Transverse colon (tissue), 4 donors: ENCODE data around the gene DCST2. TPM values are rescaled to one million over a fixed set of nuclear protein-coding genes. Genes with fewer than 3 reads are reported as not detected.

Experiments used
- DNase-seq: peaks from one replicate; pipeline ENCODE4 v3.0.0-alpha.2; 2019
- H3K27ac ChIP-seq, 4 donors: fragments of 200-600 bp; sonication (generic); 2 replicates each; pipeline ENCODE4 v1.5.1; 2016 to 2018; ENCODE audit warnings: inconsistent platforms in 4 of 4
- H3K27me3 ChIP-seq: fragments of 200-600 bp; sonication (generic); 2 replicates; pipeline ENCODE4 v1.5.1; 2017; ENCODE audit warnings: inconsistent platforms
- H3K36me3 ChIP-seq, 4 donors: fragments of 200-600 bp; sonication (generic); 2 replicates each; pipeline ENCODE4 v1.5.1; 2017 to 2019; ENCODE audit warnings: inconsistent platforms in 4 of 4
- H3K4me1 ChIP-seq, 4 donors: fragments of 200-600 bp; sonication (generic); 2 replicates each; pipeline ENCODE4 v1.5.1; 2017 to 2020; ENCODE audit warnings: inconsistent platforms in 4 of 4
- H3K4me3 ChIP-seq, 4 donors: fragments of 200-600 bp; sonication (generic); 1 replicate in 1 of 4; 2 replicates in 3 of 4; pipeline versions ENCODE4 v1.5.1 to v1.6.1; 2017 to 2019; ENCODE audit warnings: inconsistent platforms in 4 of 4
- H3K9me3 ChIP-seq, 2 donors: fragments of 200-600 bp; sonication (generic); 2 replicates each; pipeline ENCODE4 v1.5.1; 2017 to 2019; ENCODE audit warnings: inconsistent platforms in 2 of 2
- EP300 ChIP-seq: sonication (generic); formaldehyde crosslinking; IDR thresholded peaks from one replicate; pipeline ENCODE4 v1.6.1; 2017; ENCODE audit warnings: antibody characterized with exemption, low read depth
- POLR2A ChIP-seq: fragments of 450-650 bp; IDR thresholded peaks from one replicate; pipeline ENCODE4 v1.6.1; 2016; ENCODE audit warnings: antibody characterized with exemption, mild to moderate bottlenecking, moderate library complexity
- POLR2AphosphoS5 ChIP-seq, 3 donors: sonication (generic); formaldehyde crosslinking; IDR thresholded peaks; one replicate each; pipeline ENCODE4 v1.6.1; 2016; ENCODE audit warnings: antibody characterized with exemption in 3 of 3
- WGBS, 2 donors: methylation state at CpG; one replicate each; pipeline ENCODE4 v1.1.5; 2018; ENCODE audit warnings: low coverage in 1 of 2; 5-methylcytosine and 5-hydroxymethylcytosine counted together
- in situ Hi-C, 4 donors: fragments of 200-750 bp; cut with MboI; loops; one replicate each; pipeline versions ENCODE4 v1.15.0 to v1.15.1; 2017; ENCODE audit warnings: low sequenced_read_pairs in 3 of 4, low pct_ligation_motif_present in 1 of 4, low pct_unique_long_range_greater_than_20kb in 1 of 4
- intact Hi-C: fragments of 100-400 bp; cut with DNase I; formaldehyde crosslinking; loops from one replicate; pipeline ENCODE4 v1.15.1; 2023; ENCODE audit warnings: low total_unique reads
- total RNA-seq, 4 donors: library from RNA; depleted of rRNA; stranded (reverse); fragments of >200 nt; gene quantifications; one replicate each; pipeline ENCODE4 v1.1.0, GENCODE V29; 2016
- TF ChIP-seq, protein P1 (sequence below), 5 experiments: fragments of 200-600 bp in 3 of 5; fragments of 450-650 bp in 2 of 5; sonication (generic) in 3 of 5; IDR thresholded peaks; 1 replicate in 2 of 5; 2 replicates in 3 of 5; pipeline ENCODE4 v1.5.1; 2016 to 2017; ENCODE audit warnings: antibody characterized with exemption in 5 of 5, inconsistent platforms in 3 of 5, mild to moderate bottlenecking in 2 of 5, moderate library complexity in 1 of 5

DCST2 gene
- total RNA-seq, 4 donors from 2014 or later, result 1.9 to 4.6 (median 4.5) TPM; not detected in 1

DNA sequence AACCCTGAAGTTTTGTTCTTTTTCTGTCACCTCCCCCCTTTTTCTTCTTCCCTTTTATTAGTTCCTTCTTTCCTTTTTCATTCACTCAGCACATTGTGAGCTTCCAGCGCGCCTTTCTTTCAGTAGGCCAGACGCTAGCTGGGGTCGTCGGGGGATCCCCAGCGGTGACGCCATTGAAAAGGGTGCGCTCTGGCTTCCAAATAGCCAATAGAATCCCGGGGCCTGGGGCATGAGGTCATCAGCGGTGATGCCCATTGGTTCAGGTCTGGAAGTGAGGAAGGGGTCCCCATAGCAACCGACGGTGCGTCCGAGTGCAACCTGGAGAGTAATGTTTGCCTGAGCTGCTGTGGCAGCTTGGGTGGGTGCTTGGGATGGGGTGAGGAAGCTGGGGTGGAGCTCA lies 38.1 kb upstream of the DCST2 start:
- in situ Hi-C loops (loop anchor here in 3 of 4 donors (25.0 kb wide), 1 partner anchor 109 kb away; the partner anchor contains the start of genes CKS1B (in 3 of the 3), PBXIP1 (in 3 of the 3), PYGO2 (in 3 of the 3) and SHC1 (in 3 of the 3)), intact Hi-C loops (no loop called here)
- peak overlapping the region in 1 of 4 donors; percentile 46 for H3K4me3 ChIP-seq
- peaks cover 12 to 21% (median 17%) of the 10 kb centered on the region in 4 donors for H3K4me1 ChIP-seq
- H3K9me3 ChIP-seq, result no peaks in the 10 kb centered on the region
- peak overlapping the region in 3 of 4 donors; percentile 62 to 66 (median 65) for H3K27ac ChIP-seq
- TF ChIP-seq, protein P1, sequence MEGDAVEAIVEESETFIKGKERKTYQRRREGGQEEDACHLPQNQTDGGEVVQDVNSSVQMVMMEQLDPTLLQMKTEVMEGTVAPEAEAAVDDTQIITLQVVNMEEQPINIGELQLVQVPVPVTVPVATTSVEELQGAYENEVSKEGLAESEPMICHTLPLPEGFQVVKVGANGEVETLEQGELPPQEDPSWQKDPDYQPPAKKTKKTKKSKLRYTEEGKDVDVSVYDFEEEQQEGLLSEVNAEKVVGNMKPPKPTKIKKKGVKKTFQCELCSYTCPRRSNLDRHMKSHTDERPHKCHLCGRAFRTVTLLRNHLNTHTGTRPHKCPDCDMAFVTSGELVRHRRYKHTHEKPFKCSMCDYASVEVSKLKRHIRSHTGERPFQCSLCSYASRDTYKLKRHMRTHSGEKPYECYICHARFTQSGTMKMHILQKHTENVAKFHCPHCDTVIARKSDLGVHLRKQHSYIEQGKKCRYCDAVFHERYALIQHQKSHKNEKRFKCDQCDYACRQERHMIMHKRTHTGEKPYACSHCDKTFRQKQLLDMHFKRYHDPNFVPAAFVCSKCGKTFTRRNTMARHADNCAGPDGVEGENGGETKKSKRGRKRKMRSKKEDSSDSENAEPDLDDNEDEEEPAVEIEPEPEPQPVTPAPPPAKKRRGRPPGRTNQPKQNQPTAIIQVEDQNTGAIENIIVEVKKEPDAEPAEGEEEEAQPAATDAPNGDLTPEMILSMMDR (IDR thresholded peaks at IDR 0.05), result no peak
- TF ChIP-seq POLR2A, result no peak
- TF ChIP-seq EP300, result no peak
- TF ChIP-seq POLR2AphosphoS5 (IDR thresholded peaks at IDR 0.05), result no peak
- DNase-seq, result no peak
- H3K27me3 ChIP-seq, result no peaks in the 10 kb centered on the region
- no peaks in the 10 kb centered on the region for H3K36me3 ChIP-seq
- 75 to 80% methylated on average over 2 to 14 of the region's 14 CpGs for WGBS, 2 donors

DNA sequence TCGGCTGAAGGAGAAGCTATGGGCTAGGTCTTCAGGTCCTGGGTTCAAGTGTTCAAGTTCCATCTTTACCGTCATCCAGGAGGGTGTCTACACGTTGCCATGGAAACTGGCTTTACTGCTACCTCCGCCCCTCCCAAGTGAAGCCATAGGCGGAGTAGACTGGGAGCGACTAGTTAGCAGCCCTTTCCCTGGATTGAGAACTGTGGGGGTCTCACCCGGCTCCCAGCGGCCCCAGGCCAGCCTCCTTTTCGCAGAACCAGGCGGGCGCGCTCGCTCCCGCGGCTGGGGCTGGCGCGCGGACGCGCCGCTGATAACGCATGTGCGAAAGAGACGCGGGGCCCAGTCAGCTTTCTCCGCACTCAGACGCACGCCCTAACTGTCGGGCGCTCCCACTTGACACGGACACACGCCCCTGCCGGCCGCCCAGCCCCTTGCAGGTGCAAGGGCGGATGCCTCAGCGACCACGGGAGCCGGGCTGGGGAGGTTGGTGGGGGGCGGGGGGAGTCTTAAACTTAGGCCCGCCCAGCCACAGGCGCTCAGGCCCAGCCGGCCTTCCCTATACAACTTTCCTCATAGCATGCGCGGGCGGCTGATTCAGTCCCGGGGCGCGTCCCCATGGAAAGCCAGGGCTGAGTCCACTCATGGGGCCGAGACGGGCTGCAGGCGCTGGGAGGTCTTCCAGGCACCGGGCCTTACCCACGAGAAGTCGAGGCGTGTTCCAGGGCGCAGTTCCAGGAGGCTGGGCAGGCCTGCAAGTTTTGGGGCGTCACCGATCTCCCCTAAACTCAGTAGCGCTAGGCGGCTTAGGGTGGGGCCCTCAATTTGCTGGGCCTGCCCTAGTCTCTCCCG lies 37.4 kb upstream of the DCST2 start:
- H3K27ac ChIP-seq, result peak overlapping the region; percentile 62 to 77 (median 66)
- DNase-seq, result peak; percentile 90
- TF ChIP-seq POLR2A, result peak; percentile 49
- TF ChIP-seq POLR2AphosphoS5 (IDR thresholded peaks at IDR 0.05), result peak in 2 of 3 donors; percentile 53 to 56
- TF ChIP-seq EP300, result no peak
- TF ChIP-seq, protein P1 (IDR thresholded peaks at IDR 0.05), result peak; percentile 49 to 76 (median 63)
- WGBS, 2 donors, result 3% methylated on average over 51 of the region's 61 CpGs; no CpG with 5 or more reads in 1 of the 2 donors
- in situ Hi-C loops, result loop anchor here in 3 of 4 donors (25.0 kb wide), 1 partner anchor 109 kb away; the partner anchor contains the start of genes CKS1B (in 3 of the 3), PBXIP1 (in 3 of the 3), PYGO2 (in 3 of the 3) and SHC1 (in 3 of the 3)
- peaks cover 12 to 21% (median 17%) of the 10 kb centered on the region in 4 donors for H3K4me1 ChIP-seq
- no peaks in the 10 kb centered on the region for H3K36me3 ChIP-seq
- no peaks in the 10 kb centered on the region for H3K27me3 ChIP-seq
- intact Hi-C loops, result no loop called here
- H3K9me3 ChIP-seq, result no peaks in the 10 kb centered on the region
- peak overlapping the region; percentile 6 to 46 (median 32) for H3K4me3 ChIP-seq

DNA sequence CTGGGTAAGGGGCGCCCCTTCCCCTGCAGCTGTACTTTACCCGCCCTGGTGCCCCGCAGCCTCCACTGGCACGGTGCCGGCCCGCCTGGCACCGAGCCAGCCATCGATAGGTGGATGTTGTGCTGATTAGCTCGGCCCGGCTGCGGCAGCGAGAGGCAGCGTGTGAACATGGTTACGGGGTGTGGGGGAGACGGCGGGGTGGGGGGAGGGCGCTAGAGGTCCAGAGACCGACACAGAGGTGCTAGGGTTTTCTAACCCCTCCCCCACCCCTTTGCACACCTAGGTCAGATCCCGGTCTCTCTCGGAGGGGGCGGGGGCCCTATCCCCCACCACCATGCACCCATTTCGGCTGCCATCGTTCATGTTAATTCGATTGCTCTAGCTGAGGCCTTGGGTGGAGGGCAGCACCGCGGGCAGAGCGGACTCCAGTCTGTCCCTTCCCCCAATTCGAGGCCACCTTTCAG lies 36.6 kb upstream of the DCST2 start:
- in situ Hi-C loops, result loop anchor here in 3 of 4 donors (25.0 kb wide), 1 partner anchor 108 kb away; the partner anchor contains the start of genes CKS1B (in 3 of the 3), PBXIP1 (in 3 of the 3), PYGO2 (in 3 of the 3) and SHC1 (in 3 of the 3)
- DNase-seq, result no peak
- Histone ChIP-seq H3K27ac (peak overlapping the region; percentile 62 to 77 (median 66)), H3K36me3 (no peaks in the 10 kb centered on the region), H3K4me1 (peaks cover 12 to 23% (median 17%) of the 10 kb centered on the region in 4 donors), H3K27me3 (no peaks in the 10 kb centered on the region), H3K9me3 (no peaks in the 10 kb centered on the region), H3K4me3 (peak overlapping the region in 2 of 4 donors; percentile 36 to 46)
- intact Hi-C loops, result no loop called here
- 34% methylated on average over 26 of the region's 28 CpGs; no CpG with 5 or more reads in 1 of the 2 donors for WGBS, 2 donors
- TF ChIP-seq EP300, result no peak

DNA sequence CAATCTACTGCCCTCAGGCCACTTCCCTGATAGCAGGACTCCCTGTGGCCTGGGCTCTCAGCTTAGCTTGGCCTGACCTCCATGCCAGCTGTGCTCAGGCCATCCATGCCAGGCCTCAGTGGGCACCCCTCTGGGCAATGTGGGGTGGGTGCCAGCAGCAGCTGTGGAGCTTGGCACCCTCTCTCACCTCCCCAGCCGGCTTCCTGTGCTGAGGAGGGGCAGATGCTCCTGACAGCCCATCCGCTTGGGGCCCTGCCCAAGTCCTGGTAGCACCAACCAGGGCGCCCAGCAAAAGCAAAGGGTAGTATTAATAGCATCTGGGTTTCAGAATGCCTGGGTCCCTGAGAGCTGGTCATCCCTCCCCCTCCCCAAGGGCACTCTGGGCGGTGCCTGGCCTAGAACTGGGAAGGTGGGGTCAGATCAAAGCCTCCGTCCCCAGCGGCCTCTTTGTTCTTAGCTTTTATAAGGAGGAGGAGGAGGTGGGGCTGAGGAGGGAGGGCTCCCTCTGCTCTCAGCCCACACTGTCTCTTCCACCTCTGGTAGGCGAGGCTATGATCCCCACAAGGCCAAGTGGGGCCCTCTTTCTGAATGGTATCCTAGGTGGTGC lies 36.1 kb upstream of the DCST2 start:
- intact Hi-C loops, result loop anchor here (10.0 kb wide), 1 partner anchor 515 kb away; the partner anchor contains the start of gene UBE2Q1
- H3K27me3 ChIP-seq, result no peaks in the 10 kb centered on the region

More for the DNA sequence above, 36.1 kb upstream of the DCST2 start:
- H3K27ac ChIP-seq, result peak overlapping the region in 1 of 4 donors; percentile 62
- in situ Hi-C loops, result loop anchor here in 3 of 4 donors (25.0 kb wide), 1 partner anchor 107 kb away; the partner anchor contains the start of genes CKS1B (in 3 of the 3), PBXIP1 (in 3 of the 3), PYGO2 (in 3 of the 3) and SHC1 (in 3 of the 3)
- H3K36me3 ChIP-seq, result no peaks in the 10 kb centered on the region
- 45% methylated on average over 5 of the region's 7 CpGs; no CpG with 5 or more reads in 1 of the 2 donors for WGBS, 2 donors
- TF ChIP-seq, protein P1 (IDR thresholded peaks at IDR 0.05), result no peak
- TF ChIP-seq POLR2AphosphoS5 (IDR thresholded peaks at IDR 0.05), result no peak
- no peak for TF ChIP-seq EP300
- no peak for TF ChIP-seq POLR2A
- no peaks in the 10 kb centered on the region for H3K9me3 ChIP-seq
- no peak for DNase-seq
- H3K4me1 ChIP-seq, result peaks cover 12 to 28% (median 23%) of the 10 kb centered on the region in 4 donors
- no peak overlapping the region for H3K4me3 ChIP-seq
